ENCODE data around the gene RTRAF.

The RTRAF gene

GRCh38 chr14:51959928-51960327 is 29.4 kb upstream of the RTRAF start:
- Histone ChIP-seq H3K4me3 (no peak overlapping the region), H3K4me2 (no peak overlapping the region), H3K4me1 (no peaks in the 10 kb centered on the region), H3K36me3 (peaks cover 58 to 93% (median 72%) of the 10 kb centered on the region in 11 experiments), H3K27ac (no peak overlapping the region), H3K9me3 (replicated peaks in 1 of 11) (peaks cover 30 to 45% (median 39%) of the 10 kb centered on the region in 11 experiments), H3K9ac (no peak overlapping the region), H3K27me3 (no peaks in the 10 kb centered on the region), H4K20me1 (peaks cover 0 to 40% (median 0%) of the 10 kb centered on the region in 11 experiments; a peak in 2 of 22 replicates)
- no peak for TF ChIP-seq Cebpa-rat (IDR thresholded peaks at IDR 0.05)

- Histone ChIP-seq H3K4me3 (no peak overlapping the region), H3K4me2 (no peak overlapping the region)
- no peak for TF ChIP-seq Cebpa-rat (IDR thresholded peaks at IDR 0.05)
These were observed 28.5 kb upstream of the RTRAF start for GRCh38 chr14:51960866-51961265.

GRCh38 chr14:51962711-51963110 is 26.6 kb upstream of the RTRAF start:
- H3K9ac ChIP-seq, result no peak overlapping the region
- H3K36me3 ChIP-seq, result peaks cover 35 to 88% (median 54%) of the 10 kb centered on the region in 11 experiments
- no peak overlapping the region for H3K4me3 ChIP-seq
- no peaks in the 10 kb centered on the region for H3K27me3 ChIP-seq
- no peaks in the 10 kb centered on the region for H3K4me1 ChIP-seq
- H3K27ac ChIP-seq, result no peak overlapping the region
- peaks cover 23 to 30% (median 26%) of the 10 kb centered on the region in 11 experiments for H3K9me3 ChIP-seq (replicated peaks in 1 of 11)
- no peak overlapping the region for H3K4me2 ChIP-seq
- TF ChIP-seq Cebpa-rat (IDR thresholded peaks at IDR 0.05), result no peak
- H4K20me1 ChIP-seq, result peaks cover 0 to 50% (median 0%) of the 10 kb centered on the region in 11 experiments; a peak in 2 of 22 replicates

More at GRCh38 chr14:51960866-51961265, 28.5 kb upstream of the RTRAF start:
- Histone ChIP-seq H3K9ac (no peak overlapping the region), H3K36me3 (peaks cover 53 to 89% (median 67%) of the 10 kb centered on the region in 11 experiments), H3K9me3 (replicated peaks in 1 of 11) (peaks cover 30 to 45% (median 39%) of the 10 kb centered on the region in 11 experiments), H3K4me1 (no peaks in the 10 kb centered on the region), H3K27me3 (no peaks in the 10 kb centered on the region), H4K20me1 (peaks cover 0 to 50% (median 0%) of the 10 kb centered on the region in 11 experiments; a peak in 2 of 22 replicates), H3K27ac (no peak overlapping the region)

- Histone ChIP-seq H3K9ac (no peak overlapping the region), H3K4me2 (no peak overlapping the region), H3K4me3 (no peak overlapping the region), H3K9me3 (replicated peaks in 1 of 11) (peaks cover 17 to 25% (median 21%) of the 10 kb centered on the region in 11 experiments), H3K4me1 (no peaks in the 10 kb centered on the region), H3K27ac (no peak overlapping the region), H3K27me3 (no peaks in the 10 kb centered on the region), H4K20me1 (peaks cover 0 to 50% (median 0%) of the 10 kb centered on the region in 11 experiments; a peak in 2 of 22 replicates), H3K36me3 (peaks cover 29 to 87% (median 48%) of the 10 kb centered on the region in 11 experiments)
- no peak for TF ChIP-seq Cebpa-rat (IDR thresholded peaks at IDR 0.05)
These were observed 26.1 kb upstream of the RTRAF start for GRCh38 chr14:51963286-51963685.

DNA sequence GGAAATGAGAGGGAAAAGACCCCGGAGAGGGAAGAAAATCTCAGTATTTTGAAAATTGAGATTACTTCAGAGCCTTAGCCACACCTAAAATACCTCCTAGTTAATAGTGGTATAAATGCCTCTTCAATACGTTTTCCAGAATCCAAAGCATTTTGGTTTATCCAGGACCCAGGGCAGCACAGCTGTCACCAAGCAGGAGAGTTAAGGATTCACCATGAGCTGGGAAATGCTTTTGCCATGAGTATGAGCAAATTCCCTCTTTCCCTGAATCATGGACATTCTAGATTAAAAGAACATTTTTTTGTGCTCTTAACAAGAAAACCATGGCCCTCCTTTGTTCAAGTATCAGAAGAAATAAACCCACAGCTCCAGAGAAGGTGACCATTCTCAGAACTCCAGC is 21.8 kb upstream of the RTRAF start:
- H3K9me3 ChIP-seq (replicated peaks in 1 of 11), result no peaks in the 10 kb centered on the region
- no peak for TF ChIP-seq Cebpa-rat (IDR thresholded peaks at IDR 0.05)
- peaks cover 0 to 26% (median 0%) of the 10 kb centered on the region in 11 experiments; a peak in 2 of 22 replicates for H4K20me1 ChIP-seq
- no peak overlapping the region for H3K27ac ChIP-seq
- H3K27me3 ChIP-seq, result no peaks in the 10 kb centered on the region
- no peak overlapping the region for H3K9ac ChIP-seq
- peaks cover 0 to 11% (median 8%) of the 10 kb centered on the region in 10 experiments; a peak in 11 of 20 replicates for H3K4me1 ChIP-seq
- no peak overlapping the region for H3K4me2 ChIP-seq
- peaks cover 0 to 68% (median 16%) of the 10 kb centered on the region in 11 experiments; a peak in 12 of 22 replicates for H3K36me3 ChIP-seq
- H3K4me3 ChIP-seq, result no peak overlapping the region

DNA sequence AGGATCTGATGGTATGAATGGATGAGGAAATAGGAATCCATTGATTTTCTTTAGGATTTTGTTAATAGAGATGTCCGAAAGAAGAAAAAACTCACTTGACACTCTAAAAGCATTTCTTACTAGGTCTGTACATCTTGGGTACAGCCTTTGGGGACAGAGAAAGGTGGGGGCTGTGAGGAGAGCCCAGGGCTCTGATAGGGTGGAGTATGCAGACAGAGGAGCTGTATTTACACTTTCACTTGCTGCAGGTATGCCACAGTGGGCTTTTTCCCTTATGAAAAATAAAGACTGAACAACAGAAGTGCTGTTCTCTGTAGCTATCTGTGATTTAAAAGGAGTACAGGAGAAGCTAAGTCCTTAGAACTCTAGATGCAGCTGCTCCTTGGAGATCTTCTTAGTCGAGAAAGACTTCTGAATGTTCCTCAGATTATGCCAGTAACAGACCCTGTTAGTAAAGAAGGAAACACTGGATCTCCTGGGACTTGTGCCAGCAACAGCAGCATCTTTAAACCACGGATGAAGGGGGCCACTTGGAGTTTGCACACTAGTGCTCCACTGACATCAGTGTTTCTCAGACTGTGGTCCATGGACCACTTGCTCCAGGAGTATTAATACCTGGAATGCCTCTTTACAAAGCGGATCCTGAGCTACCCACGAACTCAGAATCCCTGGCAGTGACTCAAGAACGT is 19.4 kb upstream of the RTRAF start:
- Histone ChIP-seq H3K27ac (no peak overlapping the region), H3K27me3 (no peaks in the 10 kb centered on the region), H3K36me3 (peaks cover 0 to 44% (median 6%) of the 10 kb centered on the region in 11 experiments; a peak in 10 of 22 replicates), H3K4me1 (peaks cover 0 to 11% (median 8%) of the 10 kb centered on the region in 10 experiments; a peak in 11 of 20 replicates), H3K9ac (no peak overlapping the region), H4K20me1 (peaks cover 0 to 9% (median 0%) of the 10 kb centered on the region in 11 experiments; a peak in 2 of 22 replicates), H3K4me3 (no peak overlapping the region), H3K9me3 (replicated peaks in 1 of 11) (no peaks in the 10 kb centered on the region), H3K4me2 (peak overlapping the region in 7 of 11 experiments; percentile 11 to 42 (median 29); a peak in 11 of 22 replicates)
- TF ChIP-seq Cebpa-rat (IDR thresholded peaks at IDR 0.05), result no peak

DNA sequence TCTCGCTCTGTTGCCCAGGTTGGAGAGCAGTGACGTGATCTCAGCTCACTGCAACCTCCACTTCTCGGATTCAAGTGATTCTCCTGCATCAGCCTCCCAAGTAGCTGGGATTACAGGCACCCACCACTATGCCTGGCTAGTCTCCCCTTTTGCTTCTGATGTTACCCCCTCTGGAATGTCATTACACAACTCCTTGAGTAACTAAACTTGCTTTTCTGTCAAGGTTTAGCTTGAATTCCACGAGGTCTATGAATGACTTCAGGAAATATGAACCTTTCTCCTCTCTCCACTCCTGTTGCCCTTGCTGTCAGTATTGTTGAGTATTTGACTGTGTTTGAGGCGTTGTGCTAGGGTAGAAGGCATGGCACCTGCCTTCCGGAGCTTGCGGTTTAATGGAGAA is 16.8 kb upstream of the RTRAF start:
- H3K9ac ChIP-seq, result no peak overlapping the region
- H3K27ac ChIP-seq, result no peak overlapping the region
- peaks cover 0 to 11% (median 8%) of the 10 kb centered on the region in 10 experiments; a peak in 11 of 20 replicates for H3K4me1 ChIP-seq
- no peak overlapping the region for H3K4me2 ChIP-seq
- H3K27me3 ChIP-seq, result no peaks in the 10 kb centered on the region
- no peak overlapping the region for H3K4me3 ChIP-seq
- H4K20me1 ChIP-seq, result no peaks in the 10 kb centered on the region
- H3K36me3 ChIP-seq, result peaks cover 0 to 23% (median 0%) of the 10 kb centered on the region in 11 experiments; a peak in 5 of 22 replicates
- no peaks in the 10 kb centered on the region for H3K9me3 ChIP-seq (replicated peaks in 1 of 11)
- no peak for TF ChIP-seq Cebpa-rat (IDR thresholded peaks at IDR 0.05)

GRCh38 chr14:51977075-51977474 is 12.3 kb upstream of the RTRAF start:
- H3K27ac ChIP-seq, result no peak overlapping the region
- H3K9ac ChIP-seq, result no peak overlapping the region
- no peaks in the 10 kb centered on the region for H3K27me3 ChIP-seq
- H3K4me3 ChIP-seq, result no peak overlapping the region
- no peaks in the 10 kb centered on the region for H3K9me3 ChIP-seq (replicated peaks in 1 of 11)
- no peak overlapping the region for H3K4me2 ChIP-seq
- H4K20me1 ChIP-seq, result no peaks in the 10 kb centered on the region
- no peaks in the 10 kb centered on the region for H3K36me3 ChIP-seq
- no peak for TF ChIP-seq Cebpa-rat (IDR thresholded peaks at IDR 0.05)
- peaks cover 0 to 5% (median 0%) of the 10 kb centered on the region in 10 experiments; a peak in 5 of 20 replicates for H3K4me1 ChIP-seq

- peaks cover 0 to 5% (median 0%) of the 10 kb centered on the region in 10 experiments; a peak in 5 of 20 replicates for H3K4me1 ChIP-seq
- H4K20me1 ChIP-seq, result no peaks in the 10 kb centered on the region
- H3K4me2 ChIP-seq, result no peak overlapping the region; a peak in 1 of 22 replicates
- no peak overlapping the region for H3K9ac ChIP-seq
- peaks cover 0 to 8% (median 5%) of the 10 kb centered on the region in 11 experiments; a peak in 16 of 22 replicates for H3K9me3 ChIP-seq (replicated peaks in 1 of 11)
- TF ChIP-seq Cebpa-rat (IDR thresholded peaks at IDR 0.05), result no peak
- H3K4me3 ChIP-seq, result no peak overlapping the region
- H3K27ac ChIP-seq, result no peak overlapping the region
- H3K36me3 ChIP-seq, result peaks cover 0 to under 1% (median 0%) of the 10 kb centered on the region in 11 experiments; a peak in 1 of 22 replicates
- H3K27me3 ChIP-seq, result no peaks in the 10 kb centered on the region
These were observed 10.7 kb upstream of the RTRAF start for GRCh38 chr14:51978681-51979085.

Measured in BLaER1 treated with 17β-estradiol and CSF1 and Interleukin-3, amounts not matched to agents 10 nM and 100 nM (cell line).